Smooth muscle cell (in vitro differentiated cells): Measurements from ENCODE around the gene THRA. TPM values are rescaled to one million over a fixed set of nuclear protein-coding genes. Genes with fewer than 3 reads are reported as not detected.

Experiments
- DNase-seq: peaks from one replicate; lab custom pipeline; 2025; ENCODE audit not compliant: unreplicated experiment; lab: John Stamatoyannopoulos, UW
- H2AFZ ChIP-seq: fragments of 200-600 bp; sonication (generic); 2 replicates; pipeline ENCODE4 v1.6.0; 2016; ENCODE audit warnings: antibody characterized with exemption, low read depth, mild to moderate bottlenecking
- H3F3A ChIP-seq: fragments of 200-600 bp; sonication (generic); 2 replicates; pipeline ENCODE4 v1.6.0; 2017; ENCODE audit warnings: antibody characterized with exemption, low read depth
- H3K27ac ChIP-seq: fragments of 200-600 bp; sonication (generic); 2 replicates; pipeline ENCODE4 v1.5.1; 2016; ENCODE audit warnings: low read depth, mild to moderate bottlenecking
- H3K27me3 ChIP-seq: fragments of 200-600 bp; sonication (generic); 2 replicates; pipeline ENCODE4 v1.6.1; 2016; ENCODE audit warnings: low read depth, mild to moderate bottlenecking
- H3K36me3 ChIP-seq: fragments of 200-600 bp; sonication (generic); 2 replicates; pipeline ENCODE4 v1.5.1; 2016; ENCODE audit warnings: low read depth
- H3K4me1 ChIP-seq: fragments of 200-600 bp; sonication (generic); 2 replicates; pipeline ENCODE4 v1.5.1; 2016; ENCODE audit warnings: low read depth
- H3K4me2 ChIP-seq: fragments of 200-600 bp; sonication (generic); 2 replicates; pipeline ENCODE4 v1.6.0; 2016; ENCODE audit warnings: mild to moderate bottlenecking
- H3K4me3 ChIP-seq: fragments of 200-600 bp; sonication (generic); 2 replicates; pipeline ENCODE4 v1.5.1; 2016; ENCODE audit warnings: mild to moderate bottlenecking
- H3K79me2 ChIP-seq: fragments of 200-600 bp; sonication (generic); 2 replicates; pipeline ENCODE4 v1.6.0; 2016; ENCODE audit warnings: low read depth, mild to moderate bottlenecking
- H3K9ac ChIP-seq: fragments of 200-600 bp; sonication (generic); 2 replicates; pipeline ENCODE4 v1.6.0; 2016; ENCODE audit warnings: low read depth
- H3K9me3 ChIP-seq: fragments of 200-600 bp; sonication (generic); replicated peaks from 2 replicates; pipeline ENCODE4 v1.5.1; 2016; ENCODE audit warnings: low read depth
- H4K20me1 ChIP-seq: fragments of 200-600 bp; sonication (generic); 2 replicates; pipeline ENCODE4 v1.6.0; 2016; ENCODE audit warnings: low read depth
- CTCF ChIP-seq: fragments of 200-600 bp; sonication (generic); IDR thresholded peaks from 2 replicates; pipeline ENCODE4 v1.5.1; 2017; ENCODE audit warnings: borderline replicate concordance, mild to moderate bottlenecking, antibody characterized with exemption; ENCODE audit not compliant: insufficient read depth, poor library complexity, severe bottlenecking
- WGBS: methylation state at CpG from one replicate; pipeline ENCODE4 v1.1.7; 2016; ENCODE audit warnings: low lambda C conversion rate; 5-methylcytosine and 5-hydroxymethylcytosine counted together
- polyA plus RNA-seq: library from polyadenylated mRNA; unstranded; fragments of >200 nt; fragmentation: Nextera tagmentation; extraction: Ambion mirVana; gene quantifications from 2 replicates; pipeline ENCODE4 v1.2.1, GENCODE V29; 2016
- total RNA-seq: library from RNA; depleted of rRNA; stranded (reverse); fragments of >200 nt; gene quantifications from 2 replicates; pipeline ENCODE4 v1.2.3, GENCODE V29; 2014

THRA gene
- total and polyA plus RNA-seq, 2 experiments from 2014 or later: 15.6 to 21.2 TPM

- Histone ChIP-seq H2AFZ (no peak within 1 kb of the TSS), H3K9ac (peak within 1 kb of the TSS; percentile 97), H3K4me2 (peak within 1 kb of the TSS; percentile 97), H3K4me1 (peaks cover 15% of the 10 kb centered on the region), H4K20me1 (peaks cover 12% of the 10 kb centered on the region), H3K27me3 (no peaks in the 10 kb centered on the region), H3K27ac (peak within 1 kb of the TSS; percentile 98), H3K4me3 (peak within 1 kb of the TSS; percentile 84), H3K79me2 (peaks cover 4% of the 10 kb centered on the region), H3F3A (peaks cover 7% of the 10 kb centered on the region), H3K36me3 (no peaks in the 10 kb centered on the region), H3K9me3 (no peaks in the 10 kb centered on the region)
- WGBS: 0% methylated on average over 14 of the region's 16 CpGs
- DNase-seq: no peak
- no peak for TF ChIP-seq CTCF
These were observed 37.6 kb downstream of the THRA start, which contains the start of gene NR1D1 for GRCh38 chr17:40100419-40100668. Gene NR1D1, minus strand, starts transcription at chr17:40100589. Its CDS starts 495 bp downstream, at chr17:40100094.

GRCh38 chr17:40100669-40101366, 38.1 kb downstream of the THRA start:
- WGBS: 1% methylated on average over 25 of the region's 25 CpGs
- H4K20me1 ChIP-seq: peaks cover 12% of the 10 kb centered on the region
- no peak overlapping the region for H2AFZ ChIP-seq
- peak overlapping the region; percentile 98 for H3K27ac ChIP-seq
- H3K4me1 ChIP-seq: peaks cover 15% of the 10 kb centered on the region
- H3K9me3 ChIP-seq: no peaks in the 10 kb centered on the region
- peaks cover 4% of the 10 kb centered on the region for H3K79me2 ChIP-seq
- peak overlapping the region; percentile 84 for H3K4me3 ChIP-seq
- peak overlapping the region; percentile 95 for H3K9ac ChIP-seq
- H3K36me3 ChIP-seq: no peaks in the 10 kb centered on the region
- peaks cover 6% of the 10 kb centered on the region for H3F3A ChIP-seq
- peak overlapping the region; percentile 97 for H3K4me2 ChIP-seq
- peak; percentile 89 for DNase-seq
- no peaks in the 10 kb centered on the region for H3K27me3 ChIP-seq
- no peak for TF ChIP-seq CTCF

GRCh38 chr17:40101367-40102210, 38.8 kb downstream of the THRA start:
- H3K27me3 ChIP-seq: no peaks in the 10 kb centered on the region
- peaks cover 20% of the 10 kb centered on the region for H3K4me1 ChIP-seq
- H3F3A ChIP-seq: peaks cover 12% of the 10 kb centered on the region
- peaks cover 4% of the 10 kb centered on the region for H3K79me2 ChIP-seq
- H3K27ac ChIP-seq: peak overlapping the region; percentile 98
- peak overlapping the region; percentile 95 for H3K9ac ChIP-seq
- H2AFZ ChIP-seq: no peak overlapping the region
- no peaks in the 10 kb centered on the region for H3K9me3 ChIP-seq
- no peak for DNase-seq
- H3K4me3 ChIP-seq: no peak overlapping the region
- H4K20me1 ChIP-seq: peaks cover 8% of the 10 kb centered on the region
- no peaks in the 10 kb centered on the region for H3K36me3 ChIP-seq
- peak overlapping the region; percentile 85 for H3K4me2 ChIP-seq
- TF ChIP-seq CTCF: no peak
- WGBS: 83% methylated on average over 16 of the region's 16 CpGs
